Activated T-helper 1 cell treated with Interleukin-2 at 50 U/mL for 16 hours (primary cell): ENCODE measurements around the gene PIP4K2C.

ENCODE experiments used
- DNase-seq: peaks from one replicate; pipeline ENCODE4 v3.0.0-alpha.2; 2020; ENCODE audit warnings: low read depth

PIP4K2C gene

GRCh38 chr12:57621497-57622292 lies 30.7 kb downstream of the PIP4K2C start:
- no peak for DNase-seq

GRCh38 chr12:57622293-57623245 lies 31.6 kb downstream of the PIP4K2C start:
- DNase-seq: no peak

GRCh38 chr12:57623385-57623784 lies 32.4 kb downstream of the PIP4K2C start:
- no peak for DNase-seq

- DNase-seq: no peak
Observed at GRCh38 chr12:57623811-57624390, 32.9 kb downstream of the PIP4K2C start.

GRCh38 chr12:57624441-57625220 lies 33.6 kb downstream of the PIP4K2C start:
- DNase-seq: no peak

GRCh38 chr12:57625261-57626032 lies 34.5 kb downstream of the PIP4K2C start:
- DNase-seq: no peak

- DNase-seq: no peak
Observed at GRCh38 chr12:57626111-57626920, 35.3 kb downstream of the PIP4K2C start.

- DNase-seq: no peak
Observed at GRCh38 chr12:57626921-57627445, 36.0 kb downstream of the PIP4K2C start.

GRCh38 chr12:57627501-57628279 lies 36.7 kb downstream of the PIP4K2C start:
- no peak for DNase-seq

GRCh38 chr12:57628280-57629191 lies 37.5 kb downstream of the PIP4K2C start:
- no peak for DNase-seq

- DNase-seq: no peak
Observed at GRCh38 chr12:57629897-57630471, 39.0 kb downstream of the PIP4K2C start.

GRCh38 chr12:57630891-57631433 lies 40.0 kb downstream of the PIP4K2C start:
- no peak for DNase-seq

- DNase-seq: no peak
Observed at GRCh38 chr12:57631566-57632072, 40.6 kb downstream of the PIP4K2C start.

- DNase-seq: no peak
Observed at GRCh38 chr12:57632073-57632957, 41.3 kb downstream of the PIP4K2C start.

- DNase-seq: peak; percentile 46
Observed at GRCh38 chr12:57632958-57633840, 42.2 kb downstream of the PIP4K2C start, which contains the start of gene B4GALNT1. Gene B4GALNT1 (minus strand): TSS chr12:57633201. CDS start chr12:57632132, 1,069 bp downstream.
